Liver (tissue), 3 donors: ENCODE data around the gene CHD5.

ENCODE experiments used
- CTCF ChIP-seq: fragments of 150-350 bp; IDR thresholded peaks from 2 replicates; pipeline ENCODE4 v1.5.1; 2017; ENCODE audit warnings: improper control_type of control experiment, low read depth, low read length; ENCODE audit not compliant: missing input control
- GABPA ChIP-seq, 2 donors: IDR thresholded peaks in 1 of 2; conservative IDR thresholded peaks in 1 of 2; 2 replicates each; pipeline ENCODE4 v1.6.1; 2016; ENCODE audit warnings: antibody characterized with exemption in 2 of 2, mild to moderate bottlenecking in 1 of 2, moderate library complexity in 1 of 2
- HNF4A ChIP-seq, 2 donors: conservative IDR thresholded peaks; 2 replicates each; pipeline ENCODE4 v1.6.1; 2016; ENCODE audit warnings: antibody characterized with exemption in 2 of 2, mild to moderate bottlenecking in 2 of 2
- TF ChIP-seq, protein P1 (sequence below): IDR thresholded peaks from 2 replicates; pipeline ENCODE4 v1.6.1; 2016; ENCODE audit warnings: antibody characterized with exemption
- donor health status: healthy.
- donor health status: healthy.

DNA sequence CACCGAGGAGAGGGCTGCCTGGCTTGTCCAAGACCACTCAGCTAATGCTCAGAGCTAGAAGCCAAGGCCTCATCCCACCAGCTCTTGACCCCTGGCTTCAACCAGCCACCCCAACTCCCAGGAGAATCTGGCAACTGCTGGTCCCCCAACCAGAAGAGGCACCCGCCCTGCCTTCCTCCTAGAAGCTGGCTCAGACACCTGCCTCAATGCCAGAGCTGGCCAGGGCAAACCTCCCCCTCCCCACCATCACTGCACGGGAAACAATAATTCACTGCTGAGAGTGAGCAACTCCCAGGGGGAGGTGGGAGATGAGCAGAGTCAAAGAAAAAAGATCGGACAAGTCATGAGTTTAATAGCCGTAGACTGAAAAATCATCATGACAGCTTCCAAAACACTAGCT is 3.3 kb downstream of the CHD5 start:
- TF ChIP-seq CTCF (no peak), GABPA (IDR thresholded peaks at IDR 0.05 in 1 of 2, conservative IDR thresholded peaks at IDR 0.05 in 1 of 2) (no peak), HNF4A (conservative IDR thresholded peaks at IDR 0.05) (no peak)
- TF ChIP-seq, protein P1, sequence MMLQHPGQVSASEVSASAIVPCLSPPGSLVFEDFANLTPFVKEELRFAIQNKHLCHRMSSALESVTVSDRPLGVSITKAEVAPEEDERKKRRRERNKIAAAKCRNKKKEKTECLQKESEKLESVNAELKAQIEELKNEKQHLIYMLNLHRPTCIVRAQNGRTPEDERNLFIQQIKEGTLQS: no peak
